ENCODE results near the gene MCF2L. TPM values are rescaled to one million over a fixed set of nuclear protein-coding genes. Genes with fewer than 3 reads are reported as not detected.

Gene MCF2L
- total RNA-seq, 1 donor from 2014 or later: 38.9 TPM

GRCh38 chr13:112961457-112962369 is 7.3 kb upstream of the MCF2L start:
- intact Hi-C loops (cut with DNase I): no loop called here
- peak; percentile 72 for DNase-seq (ENCODE audit: low spot score)

GRCh38 chr13:112962396-112962795 is 6.6 kb upstream of the MCF2L start:
- intact Hi-C loops (cut with DNase I): no loop called here
- DNase-seq (ENCODE audit: low spot score): peak; percentile 51

GRCh38 chr13:112962911-112963625 is 5.9 kb upstream of the MCF2L start:
- no peak for DNase-seq (ENCODE audit: low spot score)
- intact Hi-C loops (cut with DNase I): no loop called here

GRCh38 chr13:112963641-112964040 is 5.4 kb upstream of the MCF2L start:
- DNase-seq (ENCODE audit: low spot score): peak; percentile 70

GRCh38 chr13:112964971-112965492 is 4.0 kb upstream of the MCF2L start:
- peak; percentile 78 for DNase-seq (ENCODE audit: low spot score)
- intact Hi-C loops (cut with DNase I): no loop called here

More at GRCh38 chr13:112963641-112964040, 5.4 kb upstream of the MCF2L start:
- intact Hi-C loops (cut with DNase I): no loop called here

- DNase-seq (ENCODE audit: low spot score): peak; percentile 56
- intact Hi-C loops (cut with DNase I): no loop called here
Measured at GRCh38 chr13:112965573-112966115, 3.4 kb upstream of the MCF2L start.

GRCh38 chr13:112966776-112967175 is 2.2 kb upstream of the MCF2L start:
- DNase-seq (ENCODE audit: low spot score): peak; percentile 65
- intact Hi-C loops (cut with DNase I): no loop called here

GRCh38 chr13:112967686-112968379 is 1.2 kb upstream of the MCF2L start:
- DNase-seq (ENCODE audit: low spot score): peak; percentile 71
- intact Hi-C loops (cut with DNase I): no loop called here

GRCh38 chr13:112968380-112968909 is 569 bp upstream of the MCF2L start:
- DNase-seq (ENCODE audit: low spot score): peak; percentile 77
- intact Hi-C loops (cut with DNase I): no loop called here

- DNase-seq (ENCODE audit: low spot score): no peak
- intact Hi-C loops (cut with DNase I): no loop called here
Measured at GRCh38 chr13:112969692-112970338, 801 bp downstream of the MCF2L start.

- intact Hi-C loops (cut with DNase I): no loop called here
- peak; percentile 67 for DNase-seq (ENCODE audit: low spot score)
Measured at GRCh38 chr13:112970552-112971287, 1.7 kb downstream of the MCF2L start.

- DNase-seq (ENCODE audit: low spot score): peak; percentile 70
- intact Hi-C loops (cut with DNase I): no loop called here
Measured at GRCh38 chr13:112971288-112971643, 2.3 kb downstream of the MCF2L start.

- DNase-seq (ENCODE audit: low spot score): no peak
- intact Hi-C loops (cut with DNase I): no loop called here
Measured at GRCh38 chr13:112972258-112972657, 3.2 kb downstream of the MCF2L start.

GRCh38 chr13:112972867-112973576 is 4.0 kb downstream of the MCF2L start:
- intact Hi-C loops (cut with DNase I): no loop called here
- DNase-seq (ENCODE audit: low spot score): peak; percentile 46

- intact Hi-C loops (cut with DNase I): no loop called here
Measured at GRCh38 chr13:112973577-112973951, 4.5 kb downstream of the MCF2L start.

GRCh38 chr13:112974125-112974524 is 5.1 kb downstream of the MCF2L start:
- DNase-seq (ENCODE audit: low spot score): no peak
- intact Hi-C loops (cut with DNase I): no loop called here

More at GRCh38 chr13:112973577-112973951, 4.5 kb downstream of the MCF2L start:
- DNase-seq (ENCODE audit: low spot score): no peak

GRCh38 chr13:112974671-112975070 is 5.7 kb downstream of the MCF2L start:
- no peak for DNase-seq (ENCODE audit: low spot score)
- intact Hi-C loops (cut with DNase I): no loop called here

Measured in cardiac septum (tissue), 1 donor.